GM23338 (cell line): ENCODE data around the gene LRP1-AS.

Experiments
- CREB1 ChIP-seq: fragments of 250-450 bp; sonication (Bioruptor Pico); IDR thresholded peaks from 2 replicates; pipeline ENCODE4 v1.5.0; 2020; ENCODE audit warnings: low read depth, mild to moderate bottlenecking, moderate library complexity
- CTCF ChIP-seq, 2 experiments: fragments of 200-600 bp in 1 of 2; sonication (generic) in 1 of 2; conservative IDR thresholded peaks; 2 replicates each; pipeline versions ENCODE4 v1.5.1 to v1.6.1; 2016 to 2017; ENCODE audit warnings: antibody characterized with exemption in 2 of 2, low read depth in 2 of 2, mild to moderate bottlenecking in 2 of 2, moderate library complexity in 1 of 2
- ETS1 ChIP-seq: IDR thresholded peaks from 2 replicates; pipeline ENCODE4 v1.6.1; 2016; ENCODE audit warnings: antibody characterized with exemption
- EZH2 ChIP-seq: fragments of 200-600 bp; sonication (generic); IDR thresholded peaks from one replicate; pipeline ENCODE4 v1.8.0; 2017; ENCODE audit warnings: antibody characterized with exemption, mild to moderate bottlenecking, low read depth; ENCODE audit not compliant: unreplicated experiment
- EZH2phosphoT487 ChIP-seq: fragments of 200-600 bp; sonication (generic); IDR thresholded peaks from one replicate; pipeline ENCODE4 v1.8.1; 2018; ENCODE audit warnings: antibody characterized with exemption; ENCODE audit not compliant: unreplicated experiment
- JUNB ChIP-seq: IDR thresholded peaks from one replicate; pipeline ENCODE4 v1.6.1; 2016; ENCODE audit warnings: antibody characterized with exemption; ENCODE audit not compliant: unreplicated experiment
- NANOG ChIP-seq: IDR thresholded peaks from 2 replicates; pipeline ENCODE4 v1.6.1; 2016; ENCODE audit warnings: antibody characterized with exemption, borderline replicate concordance
- POLR2AphosphoS5 ChIP-seq: IDR thresholded peaks from 2 replicates; pipeline ENCODE4 v1.6.1; 2016; ENCODE audit warnings: antibody characterized with exemption, low read depth
- REST ChIP-seq: IDR thresholded peaks from one replicate; pipeline ENCODE4 v1.6.1; 2018; ENCODE audit warnings: antibody characterized with exemption; ENCODE audit not compliant: unreplicated experiment
- ZNF114 ChIP-seq: fragments of 250-450 bp; sonication (Bioruptor Pico); IDR thresholded peaks from 2 replicates; pipeline ENCODE4 v1.5.0; 2020; ENCODE audit warnings: mild to moderate bottlenecking, moderate library complexity
- ZNF331 ChIP-seq: fragments of 250-450 bp; sonication (Bioruptor Pico); IDR thresholded peaks from 2 replicates; pipeline ENCODE4 v1.5.0; 2020; ENCODE audit warnings: low read depth, mild to moderate bottlenecking, moderate library complexity

- TF ChIP-seq POLR2AphosphoS5 (no peak), CTCF (conservative IDR thresholded peaks at IDR 0.05; ENCODE audit: low read depth in 2 of 2) (no peak), JUNB (no peak), EZH2phosphoT487 (no peak), CREB1 (CRISPR knock-in tag) (no peak), NANOG (no peak), EZH2 (no peak), REST (no peak), ZNF114 (CRISPR knock-in tag) (no peak), ZNF331 (CRISPR knock-in tag) (no peak), ETS1 (no peak)
These were observed 6.1 kb upstream of the LRP1-AS start for GRCh38 chr12:57153415-57153997.
